GM18951 (cell line): ENCODE results near the gene GMPPB.
"Not testable (repeated sequence)": the region's sequence is repeated elsewhere in the genome, so short reads cannot be mapped to it uniquely, and the experiment has no call there.

Experiments used
- POLR2A ChIP-seq: IDR thresholded peaks from 4 replicates; pipeline ENCODE4 v1.6.1; 2011; ENCODE audit warnings: mild to moderate bottlenecking; ENCODE audit not compliant: insufficient read length, insufficient read depth; ENCODE audit errors: extremely low read depth
- in situ Hi-C: fragments of 300-500 bp; cut with MboI; formaldehyde crosslinking; loops from one replicate; pipeline ENCODE4 v1.12.0; 2022; ENCODE audit warnings: low sequenced_read_pairs, mixed read lengths, inconsistent platforms; ENCODE audit not compliant: unreplicated experiment

The GMPPB gene

DNA sequence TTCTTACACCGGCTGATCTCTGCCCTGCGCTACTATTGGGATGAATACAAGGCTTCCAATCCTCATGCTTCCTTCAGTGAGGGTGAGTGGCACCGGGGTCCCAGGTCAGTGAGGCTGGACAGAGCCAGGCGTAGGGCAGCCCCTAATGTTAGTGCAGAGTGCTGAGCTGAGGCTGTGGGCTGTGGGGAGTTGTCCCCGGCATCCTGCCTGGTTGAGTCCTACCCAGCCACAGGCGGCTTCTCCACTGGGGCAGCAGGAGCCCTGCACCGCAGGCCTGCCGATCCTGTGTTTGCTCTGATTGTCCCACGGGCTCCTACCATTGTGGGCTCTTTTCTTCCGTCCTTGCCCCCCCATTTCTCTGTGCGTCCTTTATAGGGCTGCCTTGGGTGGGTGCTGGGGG is 21.1 kb downstream of the GMPPB start:
- TF ChIP-seq POLR2A = no peak
- in situ Hi-C loops = no loop called here

- in situ Hi-C loops = no loop called here
- TF ChIP-seq POLR2A = no peak
Observed at GRCh38 chr3:49701388-49702077, 22.2 kb downstream of the GMPPB start.

DNA sequence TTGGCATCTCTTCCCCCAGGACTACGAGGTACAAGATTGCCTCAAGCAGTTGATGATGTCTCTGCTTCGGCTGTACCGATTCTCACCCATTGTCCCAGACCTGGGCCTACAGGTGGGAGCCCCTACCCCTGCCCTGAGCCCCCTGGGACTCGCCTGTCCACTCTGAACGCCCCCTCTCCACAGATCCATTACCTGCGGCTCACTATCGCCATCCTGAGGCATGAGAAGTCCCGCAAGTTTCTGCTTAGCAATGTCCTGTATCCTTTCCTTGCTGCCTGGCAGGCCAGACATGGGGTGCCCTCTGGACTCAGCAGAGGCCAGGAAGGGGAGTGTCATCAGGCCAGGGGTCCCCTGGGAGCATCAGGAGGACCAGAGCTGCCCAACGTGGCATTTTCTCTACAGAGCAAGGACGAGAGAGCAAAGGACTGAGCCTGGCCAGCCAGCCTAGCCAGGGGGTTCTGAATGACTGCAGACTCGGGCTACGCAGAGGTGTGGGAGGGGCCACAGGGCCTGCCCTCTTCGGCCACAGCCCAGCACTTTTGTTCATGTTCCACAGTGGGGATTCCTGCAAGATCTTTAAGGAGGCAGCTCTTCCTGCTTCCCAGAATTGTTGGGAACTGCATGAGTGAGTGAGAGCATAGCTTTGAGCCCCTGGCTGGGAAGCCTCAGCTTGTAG is 23.2 kb downstream of the GMPPB start:
- no peak for TF ChIP-seq POLR2A
- in situ Hi-C loops = no loop called here

DNA sequence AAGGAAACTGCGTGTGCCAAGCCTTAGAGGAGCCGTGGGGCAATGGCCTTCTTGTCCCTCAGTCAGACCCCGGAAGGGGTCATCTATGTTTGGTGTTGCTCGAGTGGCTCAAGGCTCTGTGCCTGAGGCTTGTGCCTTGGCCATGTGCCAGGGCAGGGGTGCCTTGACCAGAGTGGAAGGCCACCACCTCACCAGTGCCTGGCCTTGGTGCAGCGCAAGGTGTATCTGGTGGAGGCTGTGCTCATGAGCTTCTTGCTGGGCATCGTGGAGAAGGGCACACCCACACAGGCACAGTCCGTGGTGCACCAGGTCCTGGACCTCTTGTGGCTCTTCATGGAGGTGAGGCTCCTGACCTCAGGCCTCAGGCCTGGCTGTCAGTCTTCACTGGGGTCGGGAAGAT is 23.7 kb downstream of the GMPPB start:
- in situ Hi-C loops = no loop called here
- no peak for TF ChIP-seq POLR2A

DNA sequence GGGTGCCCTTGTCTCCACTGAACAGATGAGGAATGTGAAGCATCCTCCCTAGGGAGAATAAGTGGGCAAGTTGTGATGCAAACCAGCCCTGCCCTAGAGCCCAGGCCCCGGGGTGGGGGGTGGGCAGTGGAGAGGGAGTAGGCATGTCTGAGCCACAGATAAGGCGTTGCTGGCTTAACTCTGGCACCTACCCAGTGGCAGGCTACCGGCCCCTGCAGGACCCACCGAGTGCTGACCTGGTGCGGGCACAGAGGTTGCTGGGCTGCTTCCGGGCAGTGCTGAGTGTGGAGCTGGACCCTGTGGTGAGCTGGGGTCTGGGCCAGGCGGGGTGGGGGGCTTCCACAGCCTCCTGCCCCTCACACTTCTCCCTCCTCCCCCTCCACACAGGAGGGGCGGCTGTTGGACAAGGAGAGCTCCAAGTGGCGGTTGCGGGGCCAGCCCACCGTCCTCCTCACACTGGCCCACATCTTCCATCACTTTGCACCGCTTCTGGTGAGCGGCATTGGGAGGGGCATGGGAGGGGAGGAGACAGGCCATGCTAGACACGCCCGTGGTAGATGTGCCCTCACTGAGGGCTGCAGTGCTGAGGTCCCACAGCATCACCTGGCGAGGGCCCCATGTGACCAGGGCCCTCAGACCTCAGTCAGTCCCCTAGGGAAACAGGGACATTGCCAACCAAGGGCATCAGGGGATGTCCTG is 24.3 kb downstream of the GMPPB start:
- in situ Hi-C loops = no loop called here
- no peak for TF ChIP-seq POLR2A

- in situ Hi-C loops = not testable (repeated sequence)
Observed at GRCh38 chr3:49695350-49696015, 28.3 kb downstream of the GMPPB start.

GRCh38 chr3:49694409-49695070 is 29.2 kb downstream of the GMPPB start:
- in situ Hi-C loops = not testable (repeated sequence)

DNA sequence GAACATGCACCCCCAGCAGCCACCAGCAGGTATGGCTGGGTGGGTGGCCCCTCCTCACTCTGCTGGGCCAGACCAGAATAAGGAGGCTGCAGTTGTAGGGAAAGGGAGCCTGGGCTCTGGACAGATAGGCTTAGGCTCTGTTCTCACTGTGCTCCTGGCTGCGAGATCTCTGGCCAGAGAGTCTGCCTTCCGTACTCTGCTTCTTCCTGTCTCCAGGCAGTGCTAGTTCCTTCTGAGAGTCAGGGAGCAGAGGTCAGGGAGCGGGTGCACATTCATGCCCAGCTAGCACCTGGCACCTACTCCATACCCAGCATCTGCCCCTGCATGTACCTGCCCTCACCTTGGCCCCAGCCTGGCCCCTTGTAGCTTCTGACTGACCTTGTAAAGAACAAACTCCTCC is 32.3 kb downstream of the GMPPB start:
- in situ Hi-C loops = not testable (repeated sequence)

GRCh38 chr3:49690856-49691255 is 32.9 kb downstream of the GMPPB start:
- in situ Hi-C loops = not testable (repeated sequence)

DNA sequence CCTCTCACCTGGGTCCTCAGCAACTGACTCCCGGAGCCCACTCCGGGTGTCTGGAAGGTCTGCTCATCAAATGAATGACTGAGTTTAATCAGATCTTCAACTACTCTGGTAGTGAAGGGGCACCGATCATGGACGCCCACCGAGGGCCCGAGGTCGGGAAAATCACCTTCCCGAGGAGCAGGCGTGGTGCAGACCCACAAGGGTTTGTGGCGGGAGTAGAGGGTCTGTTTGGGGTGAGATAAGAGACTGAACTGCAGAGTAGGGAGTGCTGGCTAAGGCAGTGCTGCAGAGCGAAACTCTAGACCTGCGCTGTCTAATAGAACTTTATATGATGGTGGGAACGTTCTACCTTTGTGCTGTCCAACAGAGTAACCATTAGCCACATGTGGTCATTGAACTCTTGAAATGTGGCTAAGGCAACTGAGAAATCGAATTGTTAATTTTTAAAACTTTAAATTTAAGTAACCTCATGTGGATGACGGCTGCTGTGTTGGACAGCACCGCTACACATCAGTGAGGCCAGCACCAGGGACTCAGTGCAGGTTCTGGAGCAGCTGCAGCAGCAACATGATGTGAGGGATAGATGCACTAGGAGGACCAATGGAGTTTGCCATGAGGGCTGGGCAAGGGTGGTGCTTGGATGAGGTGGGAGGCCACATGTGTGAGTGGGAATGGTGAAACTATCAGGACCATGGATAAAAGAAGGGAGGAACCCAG is 33.7 kb downstream of the GMPPB start:
- in situ Hi-C loops = not testable (repeated sequence)

DNA sequence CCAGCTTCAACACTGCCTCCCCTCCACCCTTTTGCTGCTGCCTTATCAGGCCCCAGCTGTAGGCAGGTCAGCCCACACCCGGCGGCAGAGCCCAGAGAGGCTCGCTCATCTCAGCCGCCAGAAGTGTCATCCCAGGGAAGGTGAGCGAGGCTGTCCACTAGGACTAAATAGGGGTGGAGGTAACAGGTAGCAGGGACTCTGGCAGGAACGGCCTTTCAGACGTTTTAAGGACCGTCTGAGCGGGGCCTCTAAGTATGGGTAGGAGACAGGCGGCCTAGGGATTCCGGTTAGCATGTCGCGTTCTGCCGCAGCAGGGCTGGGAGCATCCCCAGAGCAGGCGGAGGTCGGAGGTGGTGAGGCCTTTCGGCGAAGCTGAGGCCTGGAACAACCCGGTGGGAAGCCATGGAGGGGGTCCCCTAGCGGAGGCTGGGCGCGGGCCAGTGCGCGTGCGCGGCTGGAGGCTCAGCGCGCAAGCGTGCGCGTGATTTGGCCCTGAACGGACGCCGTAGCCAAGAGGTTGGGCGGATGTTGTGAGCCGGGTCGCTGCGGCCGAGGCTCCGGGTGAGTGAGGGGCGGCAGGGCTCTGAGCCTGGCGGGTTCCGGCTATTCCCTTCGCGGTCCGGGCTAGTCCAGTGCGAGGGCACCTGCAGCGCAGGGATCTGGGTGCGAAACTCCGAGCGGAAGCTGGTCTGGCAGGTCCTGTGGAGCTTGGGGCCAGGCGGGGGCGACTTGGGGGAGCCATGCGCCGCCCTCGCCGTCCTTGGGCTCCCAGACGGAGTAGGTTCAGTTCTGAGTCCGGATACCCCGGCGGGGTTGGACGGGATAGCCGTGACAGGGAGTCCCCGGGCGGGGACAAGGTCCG is 34.5 kb downstream of the GMPPB start, which contains the start of the genes MST1 and RNF123:
Gene MST1, minus strand, starts transcription at position 429 of the 862 bp plus-strand sequence. CDS start 783 bp downstream, outside the sequence.
Gene RNF123, plus strand, starts transcription at position 512 of the 862 bp plus-strand sequence. CDS start 1,609 bp downstream, outside the sequence.
- TF ChIP-seq POLR2A = peak; percentile 77

DNA sequence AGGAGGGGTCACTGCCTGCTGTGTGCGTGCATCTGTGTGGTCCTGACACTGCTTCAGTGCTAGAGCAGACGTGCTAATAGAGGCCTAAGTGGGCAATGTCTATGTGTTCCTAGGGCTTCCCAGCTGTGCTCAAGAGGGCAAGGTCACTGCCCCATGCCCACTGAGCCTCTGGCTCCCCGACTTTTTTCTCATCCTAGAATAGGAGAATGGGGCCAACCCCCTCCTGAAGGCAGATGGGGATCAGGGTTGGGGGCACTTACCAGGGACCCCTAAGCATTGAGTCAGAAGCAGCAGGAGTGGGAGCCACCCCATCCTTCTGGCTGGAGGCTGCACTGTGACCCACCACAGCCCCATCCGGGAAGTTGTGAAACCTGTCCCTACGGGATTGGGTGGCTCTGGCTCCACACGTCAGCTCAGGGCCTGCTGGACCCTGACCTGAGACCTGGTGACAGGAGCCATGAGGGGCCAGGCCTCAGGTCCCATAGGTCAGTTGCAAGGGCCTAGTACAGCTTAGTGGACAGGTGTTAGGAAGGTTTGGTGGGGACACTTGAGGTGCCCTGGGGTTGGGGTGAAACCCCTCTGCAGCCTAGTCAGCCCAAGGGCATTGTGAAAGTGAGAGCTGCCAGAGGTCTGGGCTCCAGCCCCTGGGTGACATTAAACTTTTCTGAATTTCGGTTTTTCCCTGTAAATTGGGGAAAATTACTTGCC is 35.3 kb downstream of the GMPPB start:
- in situ Hi-C loops = not testable (repeated sequence)

More for the DNA sequence above, 34.5 kb downstream of the GMPPB start, which contains the start of the genes MST1 and RNF123:
- in situ Hi-C loops = no loop called here

- in situ Hi-C loops = not testable (repeated sequence)
Observed at GRCh38 chr3:49687424-49687795, 36.3 kb downstream of the GMPPB start.

DNA sequence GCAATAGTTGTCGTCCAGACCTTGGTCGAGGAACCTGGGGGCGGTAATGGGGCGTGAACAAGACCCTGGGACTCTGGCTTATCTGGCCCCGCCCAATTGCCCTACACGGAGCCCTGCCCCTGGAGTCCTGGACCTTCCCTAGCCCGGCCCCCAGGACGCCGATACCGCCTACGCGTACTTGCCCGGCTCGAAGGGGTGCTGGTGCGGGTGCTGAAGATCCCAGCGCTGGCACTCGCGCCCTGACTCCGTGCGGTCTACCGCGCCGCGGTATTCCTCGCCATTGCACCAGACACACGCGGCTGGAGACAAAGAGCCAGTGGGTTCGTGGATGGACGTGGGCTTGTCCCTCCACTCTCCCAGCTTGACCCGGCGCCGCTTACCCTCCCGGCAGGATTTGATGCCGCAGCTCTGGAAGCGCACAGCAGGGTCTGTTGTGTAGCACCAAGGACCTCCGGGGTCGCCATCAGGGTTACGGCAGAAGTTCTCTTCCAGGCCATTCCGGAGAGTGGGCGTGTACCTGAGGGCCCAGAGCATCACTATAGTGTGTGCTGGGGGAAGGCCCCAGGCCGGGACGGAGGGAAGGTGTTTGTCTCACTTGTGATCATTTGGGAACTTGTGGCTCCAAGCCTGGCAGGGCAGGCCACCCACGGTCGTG is 36.9 kb downstream of the GMPPB start:
- in situ Hi-C loops = not testable (repeated sequence)

DNA sequence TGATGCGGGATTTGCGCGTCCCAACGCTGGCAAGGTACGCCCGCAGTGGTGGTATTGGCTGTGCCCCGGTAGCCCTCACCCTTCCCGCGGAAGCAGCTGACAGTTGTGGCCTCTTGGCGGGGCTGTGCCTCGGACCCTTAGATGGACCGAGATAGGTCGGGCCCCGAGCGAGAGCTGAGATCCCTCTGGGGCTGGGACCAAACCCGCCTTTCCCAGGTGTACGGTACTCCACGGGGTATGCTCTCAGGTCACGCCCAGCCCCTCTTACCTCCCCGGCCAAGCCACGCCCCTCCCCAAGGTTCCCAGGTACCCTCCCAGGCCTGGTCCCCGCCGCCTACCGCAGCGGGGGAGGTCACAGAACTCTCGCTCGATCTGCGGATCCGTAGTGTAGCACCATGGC is 37.4 kb downstream of the GMPPB start:
- in situ Hi-C loops = not testable (repeated sequence)

DNA sequence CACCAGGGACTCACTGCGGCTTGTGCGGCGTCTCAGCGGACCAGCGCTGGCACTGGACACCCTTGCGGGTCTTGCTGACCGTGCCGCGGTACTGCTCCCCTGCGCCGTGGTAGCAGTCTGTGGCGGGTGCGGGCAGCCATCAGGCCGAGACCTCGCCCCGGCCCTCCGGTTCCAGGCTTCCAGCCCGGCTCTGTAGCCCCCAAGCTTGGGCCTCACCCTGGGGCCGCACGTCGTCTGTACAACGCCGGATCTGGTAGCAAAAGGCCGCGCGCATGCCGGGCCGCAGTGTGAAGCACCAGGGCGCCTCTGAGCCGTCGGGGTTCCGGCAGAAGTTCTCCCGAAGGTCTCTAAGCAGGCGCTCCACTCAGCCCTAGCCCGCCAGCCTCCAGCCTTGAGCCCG is 37.9 kb downstream of the GMPPB start:
- in situ Hi-C loops = not testable (repeated sequence)
